Endothelial cell of umbilical vein (primary cell): ENCODE measurements around the gene SLC1A7. TPM values are rescaled to one million over a fixed set of nuclear protein-coding genes. Genes with fewer than 3 reads are reported as not detected.

ENCODE experiments used
- BruUV-seq: library from RNA; stranded (reverse); fragments of 400-500 nt; replicated peaks from 2 replicates; lab custom pipeline; 2021; lab: Mats Ljungman, UMichigan
- CTCF ChIA-PET: fragments of 300-600, 350-600 bp; sonication (Branson Sonifier 250); formaldehyde crosslinking; loops from one replicate; lab custom pipeline; 2021; ENCODE audit warnings: antibody characterized with exemption, inconsistent platforms; lab: Charles Lee
- POLR2A ChIA-PET: fragments of 300-600, 350-600 bp; sonication (Branson Sonifier 250); formaldehyde crosslinking; loops from one replicate; lab custom pipeline; 2021; ENCODE audit warnings: antibody characterized with exemption, inconsistent platforms; lab: Charles Lee
- DNase-seq: peaks from one replicate; pipeline ENCODE4 v3.0.0-alpha.2; 2011; ENCODE audit warnings: low read depth, low spot score
- FAIRE-seq: peaks from 2 replicates; lab custom pipeline; 2011; peaks lifted over from hg19 to GRCh38; lab: Jason Lieb, UNC
- H2AFZ ChIP-seq: 2 replicates; pipeline ENCODE4 v1.6.0; 2012; ENCODE audit warnings: low read depth, low read length, control low read depth, inconsistent platforms
- H3K27ac ChIP-seq: 2 replicates; pipeline ENCODE4 v1.5.1; 2011; ENCODE audit warnings: low read depth, mild to moderate bottlenecking, control low read depth, low read length, moderate library complexity; ENCODE audit not compliant: insufficient read depth
- H3K27me3 ChIP-seq, 2 experiments: 2 replicates each; pipeline versions ENCODE4 v1.6.0 to v1.6.1; 2011; ENCODE audit warnings: low read length in 2 of 2, mixed read lengths in 1 of 2; ENCODE audit not compliant: control insufficient read depth in 2 of 2, insufficient read depth in 2 of 2
- H3K36me3 ChIP-seq, 2 experiments: 2 replicates in 1 of 2; 3 replicates in 1 of 2; pipeline ENCODE4 v1.5.1; 2011; ENCODE audit warnings: low read length in 2 of 2, mild to moderate bottlenecking in 1 of 2, moderate library complexity in 1 of 2; ENCODE audit not compliant: control insufficient read depth in 2 of 2, insufficient read depth in 2 of 2; ENCODE audit errors: extremely low read depth in 1 of 2
- H3K4me1 ChIP-seq: 3 replicates; pipeline ENCODE4 v1.5.1; 2011; ENCODE audit warnings: mild to moderate bottlenecking, low read length; ENCODE audit not compliant: control insufficient read depth, insufficient read depth; ENCODE audit errors: extremely low read depth
- H3K4me2 ChIP-seq: 2 replicates; pipeline ENCODE4 v1.6.1; 2011; ENCODE audit warnings: low read length, control low read depth, mixed read lengths; ENCODE audit not compliant: insufficient read depth
- H3K4me3 ChIP-seq, 3 experiments: fragments of 200-600 bp in 1 of 3; sonication (generic), shearing (Covaris generic) in 1 of 3; replicated peaks in 1 of 3; 2 replicates each; pipeline ENCODE4 v1.5.1; 2011 to 2016; ENCODE audit warnings: control low read depth in 3 of 3, low read length in 3 of 3, mild to moderate bottlenecking in 2 of 3, inconsistent platforms in 1 of 3, low read depth in 1 of 3, moderate library complexity in 1 of 3; ENCODE audit not compliant: insufficient read depth in 1 of 3
- H3K79me2 ChIP-seq: 2 replicates; pipeline ENCODE4 v1.6.0; 2012; ENCODE audit warnings: low read length, inconsistent platforms; ENCODE audit not compliant: control insufficient read depth, insufficient read depth
- H3K9ac ChIP-seq: replicated peaks from 2 replicates; pipeline ENCODE3; 2011; ENCODE audit warnings: low read length, control low read depth; ENCODE audit not compliant: insufficient read depth; ENCODE audit errors: extremely low read depth
- H3K9me1 ChIP-seq: replicated peaks from 3 replicates; pipeline ENCODE4 v1.6.0; 2011; ENCODE audit warnings: mild to moderate bottlenecking, low read length; ENCODE audit not compliant: control insufficient read depth, insufficient read depth; ENCODE audit errors: extremely low read depth
- H3K9me3 ChIP-seq: replicated peaks from 2 replicates; pipeline ENCODE4 v1.5.1; 2012; ENCODE audit warnings: low read length, inconsistent platforms; ENCODE audit not compliant: control insufficient read depth, insufficient read depth
- H4K20me1 ChIP-seq: replicated peaks from 2 replicates; pipeline ENCODE3; 2011; ENCODE audit warnings: mild to moderate bottlenecking, low read length; ENCODE audit not compliant: control insufficient read depth, insufficient read depth; ENCODE audit errors: extremely low read depth
- CTCF ChIP-seq, 2 donors: IDR thresholded peaks; 1 replicate in 1 of 2; 2 replicates in 1 of 2; pipeline ENCODE4 v1.5.1; 2011; ENCODE audit warnings: low read length in 2 of 2, mild to moderate bottlenecking in 2 of 2, moderate library complexity in 2 of 2, control low read depth in 1 of 2, inconsistent platforms in 1 of 2, low read depth in 1 of 2; ENCODE audit not compliant: insufficient read depth in 1 of 2; ENCODE audit errors: extremely low read depth in 1 of 2
- EZH2 ChIP-seq: IDR thresholded peaks from 2 replicates; pipeline ENCODE4 v1.6.1; 2012; ENCODE audit warnings: borderline replicate concordance, low read depth, mild to moderate bottlenecking, moderate library complexity, low read length, inconsistent platforms; ENCODE audit not compliant: severe bottlenecking
- FOS ChIP-seq: IDR thresholded peaks from 2 replicates; pipeline ENCODE4 v1.6.1; 2011; ENCODE audit warnings: mild to moderate bottlenecking, low read length, moderate library complexity, borderline replicate concordance; ENCODE audit not compliant: insufficient read depth
- GATA2 ChIP-seq: IDR thresholded peaks from 2 replicates; pipeline ENCODE4 v1.7.0; 2011; ENCODE audit warnings: low read depth, mild to moderate bottlenecking, moderate library complexity, mixed read lengths, low read length; ENCODE audit not compliant: insufficient read length, insufficient read depth
- JUN ChIP-seq: IDR thresholded peaks from 2 replicates; pipeline ENCODE4 v1.6.1; 2011; ENCODE audit warnings: borderline replicate concordance, low read depth; ENCODE audit not compliant: insufficient read length, insufficient read depth
- MAX ChIP-seq: IDR thresholded peaks from 2 replicates; pipeline ENCODE4 v1.6.1; 2011; ENCODE audit not compliant: insufficient read depth, insufficient read length
- MYC ChIP-seq: IDR thresholded peaks from one replicate; pipeline ENCODE4 v1.6.1; 2011; ENCODE audit warnings: mild to moderate bottlenecking, low read depth, low read length
- POLR2A ChIP-seq: IDR thresholded peaks from 2 replicates; pipeline ENCODE4 v1.6.1; 2012; ENCODE audit warnings: low read depth, mild to moderate bottlenecking, control low read depth, low read length
- POLR2AphosphoS5 ChIP-seq: IDR thresholded peaks from 2 replicates; pipeline ENCODE4 v1.6.1; 2012; ENCODE audit warnings: low read depth, mild to moderate bottlenecking, control low read depth, low read length, moderate library complexity; ENCODE audit not compliant: insufficient read depth
- dilution Hi-C: fragments of 300-500 bp; cut with MboI; formaldehyde crosslinking; loops from one replicate; pipeline ENCODE4 v1.15.0; 2019; ENCODE audit warnings: low sequenced_read_pairs; ENCODE audit not compliant: extremely low pct_ligation_motif_present
- intact Hi-C: fragments of 100-400 bp; cut with micrococcal nuclease; formaldehyde crosslinking; loops from one replicate; pipeline ENCODE4 v1.10.0; 2022
- polyA plus RNA-seq, 4 experiments: library from polyadenylated mRNA; depleted of rRNA in 3 of 4; stranded (reverse) in 3 of 4; unstranded in 1 of 4; fragments of >200 nt; gene quantifications; 2 replicates each; pipeline versions ENCODE4 v1.2.1 to v1.2.3, GENCODE V29; 2011 to 2012; ENCODE audit warnings: missing spikeins in 1 of 4
- total RNA-seq: library from RNA; stranded (reverse); gene quantifications from 2 replicates; pipeline ENCODE4 v1.2.3, GENCODE V29; 2021

Gene SLC1A7
- total and polyA plus RNA-seq, 2 donors (not counting 3 experiments of a cell fraction or from before 2014, with no cell fraction given) = not detected

- BruUV-seq = no TSS peak
- DNase-seq = no peak
- no peak overlapping the region for H3K4me2 ChIP-seq
- no peaks in the 10 kb centered on the region for H3K79me2 ChIP-seq
- no peak overlapping the region for H3K9ac ChIP-seq
- intact Hi-C loops = no loop called here
- no peaks in the 10 kb centered on the region for H3K36me3 ChIP-seq
- no peaks in the 10 kb centered on the region for H3K9me1 ChIP-seq
- no peak overlapping the region for H2AFZ ChIP-seq
- TF ChIP-seq MYC (no peak), MAX (no peak), GATA2 (no peak), FOS (no peak), POLR2A (no peak), EZH2 (no peak)
- dilution Hi-C loops = no loop called here
- H3K4me1 ChIP-seq = no peaks in the 10 kb centered on the region
- no peaks in the 10 kb centered on the region for H4K20me1 ChIP-seq
- FAIRE-seq = no peak
- no peaks in the 10 kb centered on the region for H3K27me3 ChIP-seq
- no peaks in the 10 kb centered on the region for H3K9me3 ChIP-seq
- H3K27ac ChIP-seq = no peak overlapping the region
- ChIA-PET CTCF (interaction anchor here (1.3 to 1.9 kb wide), 2 partner anchors 23 to 112 kb away, joined by 4 to 6 read pairs; no protein-coding TSS in a partner anchor), POLR2A (no interaction called here)
- H3K4me3 ChIP-seq = no peak overlapping the region
Measured at GRCh38 chr1:53069663-53070327, 72.6 kb downstream of the SLC1A7 start.

GRCh38 chr1:53069265-53069662 lies 73.2 kb downstream of the SLC1A7 start:
- no peak for TF ChIP-seq MAX
- no peak for TF ChIP-seq CTCF (IDR thresholded peaks at IDR 0.05; ENCODE audit: extremely low read depth in 1 of 2, insufficient read depth in 1 of 2, low read depth in 1 of 2, low read length in 2 of 2)
- no peak for TF ChIP-seq POLR2A
- TF ChIP-seq FOS = no peak
- TF ChIP-seq EZH2 = no peak
- TF ChIP-seq MYC = no peak
- no peak for TF ChIP-seq POLR2AphosphoS5
- TF ChIP-seq GATA2 = no peak
- no peak for TF ChIP-seq JUN
- Histone ChIP-seq H3K27ac (no peak overlapping the region), H3K4me1 (no peaks in the 10 kb centered on the region), H3K4me2 (no peak overlapping the region), H3K9ac (no peak overlapping the region), H3K79me2 (no peaks in the 10 kb centered on the region), H3K9me3 (no peaks in the 10 kb centered on the region), H4K20me1 (no peaks in the 10 kb centered on the region), H3K36me3 (no peaks in the 10 kb centered on the region), H3K4me3 (no peak overlapping the region), H3K27me3 (no peaks in the 10 kb centered on the region), H2AFZ (no peak overlapping the region), H3K9me1 (no peaks in the 10 kb centered on the region)
- FAIRE-seq (no peak), DNase-seq (no peak)
- CTCF ChIA-PET = interaction anchor here (1.3 to 1.9 kb wide), 2 partner anchors 22 to 113 kb away, joined by 4 to 6 read pairs; no protein-coding TSS in a partner anchor
- dilution Hi-C loops = no loop called here
- intact Hi-C loops = no loop called here
- POLR2A ChIA-PET = no interaction called here
- no TSS peak for BruUV-seq
